GM11168 (cell line): ENCODE results near the gene EXOC2.

Source experiments
- in situ Hi-C: fragments of 300-500 bp; cut with MboI; formaldehyde crosslinking; loops from one replicate; pipeline ENCODE4 v1.12.0; 2022; ENCODE audit warnings: low sequenced_read_pairs; ENCODE audit not compliant: unreplicated experiment

The EXOC2 gene, protein sequence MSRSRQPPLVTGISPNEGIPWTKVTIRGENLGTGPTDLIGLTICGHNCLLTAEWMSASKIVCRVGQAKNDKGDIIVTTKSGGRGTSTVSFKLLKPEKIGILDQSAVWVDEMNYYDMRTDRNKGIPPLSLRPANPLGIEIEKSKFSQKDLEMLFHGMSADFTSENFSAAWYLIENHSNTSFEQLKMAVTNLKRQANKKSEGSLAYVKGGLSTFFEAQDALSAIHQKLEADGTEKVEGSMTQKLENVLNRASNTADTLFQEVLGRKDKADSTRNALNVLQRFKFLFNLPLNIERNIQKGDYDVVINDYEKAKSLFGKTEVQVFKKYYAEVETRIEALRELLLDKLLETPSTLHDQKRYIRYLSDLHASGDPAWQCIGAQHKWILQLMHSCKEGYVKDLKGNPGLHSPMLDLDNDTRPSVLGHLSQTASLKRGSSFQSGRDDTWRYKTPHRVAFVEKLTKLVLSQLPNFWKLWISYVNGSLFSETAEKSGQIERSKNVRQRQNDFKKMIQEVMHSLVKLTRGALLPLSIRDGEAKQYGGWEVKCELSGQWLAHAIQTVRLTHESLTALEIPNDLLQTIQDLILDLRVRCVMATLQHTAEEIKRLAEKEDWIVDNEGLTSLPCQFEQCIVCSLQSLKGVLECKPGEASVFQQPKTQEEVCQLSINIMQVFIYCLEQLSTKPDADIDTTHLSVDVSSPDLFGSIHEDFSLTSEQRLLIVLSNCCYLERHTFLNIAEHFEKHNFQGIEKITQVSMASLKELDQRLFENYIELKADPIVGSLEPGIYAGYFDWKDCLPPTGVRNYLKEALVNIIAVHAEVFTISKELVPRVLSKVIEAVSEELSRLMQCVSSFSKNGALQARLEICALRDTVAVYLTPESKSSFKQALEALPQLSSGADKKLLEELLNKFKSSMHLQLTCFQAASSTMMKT

DNA sequence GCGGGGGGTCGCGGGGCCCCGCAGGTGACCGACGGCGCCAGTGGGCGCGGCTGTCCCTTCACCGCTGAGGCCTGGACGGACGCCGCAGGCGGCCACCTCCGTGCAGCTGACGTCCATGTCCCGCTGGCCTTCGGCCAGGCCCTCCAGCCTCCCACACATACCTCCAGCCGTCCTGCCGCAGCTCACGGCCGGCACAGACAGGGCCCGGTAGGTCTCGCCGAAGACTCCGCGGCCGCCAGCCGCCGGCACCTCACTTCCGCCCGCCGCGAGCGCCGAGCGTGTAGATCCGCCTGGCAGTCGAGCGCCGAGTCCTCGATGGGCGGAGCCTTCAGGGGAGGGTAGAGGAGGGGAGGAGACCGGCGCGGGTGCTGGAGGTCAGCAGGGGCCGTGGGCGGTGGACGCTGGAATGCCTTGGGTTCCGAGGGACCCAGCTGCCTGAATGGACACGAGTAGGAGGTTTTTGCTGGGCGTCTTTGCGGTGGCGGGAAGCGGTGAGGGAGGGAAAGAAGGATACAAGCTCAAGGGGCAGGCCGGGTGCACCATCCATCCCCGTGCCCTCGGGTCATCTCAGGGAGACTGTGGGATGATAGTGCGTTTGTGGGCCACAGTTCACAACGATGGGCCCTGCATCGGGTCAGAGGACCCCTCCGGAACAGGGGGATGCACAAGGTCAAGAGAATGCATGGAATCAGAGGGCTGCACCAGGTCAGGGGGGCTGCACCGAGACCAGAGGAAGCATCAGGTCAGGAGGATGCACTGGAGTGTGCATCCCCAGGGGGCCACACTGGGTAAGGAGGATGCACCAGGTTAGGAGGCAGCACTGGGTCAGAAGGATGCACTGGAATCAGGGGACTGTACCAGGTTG is at the start of gene EXOC2:
EXOC2 (minus strand) TSS at position 282 of the 865 bp plus-strand sequence. CDS start 55,321 bp downstream, outside the sequence.
- in situ Hi-C loops: no loop called here

DNA sequence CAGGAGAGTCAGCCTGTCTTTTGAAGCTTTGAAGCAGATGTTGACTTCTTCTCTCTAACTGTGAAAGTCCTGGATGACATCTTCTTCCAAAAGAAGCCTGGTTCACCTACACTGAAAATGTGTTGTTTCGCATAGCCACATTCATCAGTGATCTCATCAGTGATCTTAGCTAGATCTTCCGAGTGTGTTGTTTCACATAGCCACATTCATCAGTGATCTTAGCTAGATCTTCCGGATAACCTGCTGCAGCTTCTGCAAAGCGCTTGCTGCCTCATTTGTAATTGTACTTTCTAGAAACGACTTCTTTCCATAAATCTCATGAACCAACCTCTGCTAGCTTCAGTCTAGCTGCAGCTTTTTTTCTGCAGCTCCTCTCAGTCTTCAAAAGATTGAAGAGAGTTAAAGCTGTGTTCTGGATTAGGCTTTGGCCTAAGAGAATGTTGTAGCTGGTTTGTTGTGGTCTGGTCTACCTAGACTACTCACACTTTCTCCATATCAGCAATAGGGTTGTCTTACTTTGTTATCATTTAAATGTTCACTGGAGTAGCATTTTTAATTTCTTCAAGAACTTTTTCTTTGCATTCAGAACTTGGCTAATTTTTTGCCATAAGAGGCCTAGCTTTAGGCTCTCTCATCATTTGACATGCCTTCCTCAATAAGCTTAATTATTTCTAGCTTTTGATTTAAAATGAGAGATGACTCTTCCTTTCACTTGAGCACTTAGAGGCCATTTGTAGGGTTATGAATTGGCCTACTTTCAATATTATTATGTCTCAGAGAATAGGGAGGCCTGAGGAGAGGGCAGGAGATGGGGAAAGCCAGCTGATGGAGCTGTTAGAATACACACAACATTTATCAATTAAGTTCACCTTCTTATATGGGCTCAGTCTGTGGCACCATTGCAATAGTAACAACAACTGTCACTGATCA is 48.7 kb upstream of the EXOC2 start:
- in situ Hi-C loops: no loop called here

DNA sequence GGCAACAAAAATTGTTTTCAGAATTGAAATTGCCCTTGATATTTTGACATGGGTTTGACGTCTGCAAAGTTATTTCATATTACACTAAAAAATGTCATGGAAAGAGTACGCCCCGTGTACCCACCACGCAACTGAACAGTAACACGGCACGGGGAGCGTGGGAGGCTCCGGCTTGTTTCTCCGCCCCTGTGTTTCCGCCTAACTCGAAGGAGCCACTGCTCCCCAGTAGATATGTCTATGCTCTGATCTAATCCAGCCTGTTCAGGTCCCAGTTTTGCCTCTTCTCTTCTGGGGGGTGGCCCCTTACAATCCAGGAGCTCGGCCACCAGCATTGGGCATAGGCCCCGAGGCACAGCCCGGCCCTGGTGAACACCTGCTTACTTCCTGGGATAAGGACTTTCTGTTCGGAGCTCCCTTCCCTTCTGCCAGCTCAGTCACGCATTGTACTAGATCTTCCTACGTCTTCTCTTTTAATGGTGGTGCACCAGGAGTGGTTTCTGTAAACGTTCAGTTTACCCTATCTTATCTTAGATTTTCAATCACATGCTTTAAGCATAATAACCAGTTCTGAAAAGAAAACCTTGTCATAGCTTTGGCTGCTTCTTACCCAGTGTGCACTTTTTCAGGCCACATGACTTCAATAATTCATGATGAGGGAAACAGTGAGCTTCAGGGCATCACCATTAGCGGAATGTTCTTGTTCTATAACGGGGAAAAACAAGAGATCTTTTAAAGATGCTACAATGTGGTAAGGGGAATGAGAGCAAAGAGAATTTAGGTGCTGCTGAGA is 43.9 kb upstream of the EXOC2 start:
- in situ Hi-C loops: no loop called here

DNA sequence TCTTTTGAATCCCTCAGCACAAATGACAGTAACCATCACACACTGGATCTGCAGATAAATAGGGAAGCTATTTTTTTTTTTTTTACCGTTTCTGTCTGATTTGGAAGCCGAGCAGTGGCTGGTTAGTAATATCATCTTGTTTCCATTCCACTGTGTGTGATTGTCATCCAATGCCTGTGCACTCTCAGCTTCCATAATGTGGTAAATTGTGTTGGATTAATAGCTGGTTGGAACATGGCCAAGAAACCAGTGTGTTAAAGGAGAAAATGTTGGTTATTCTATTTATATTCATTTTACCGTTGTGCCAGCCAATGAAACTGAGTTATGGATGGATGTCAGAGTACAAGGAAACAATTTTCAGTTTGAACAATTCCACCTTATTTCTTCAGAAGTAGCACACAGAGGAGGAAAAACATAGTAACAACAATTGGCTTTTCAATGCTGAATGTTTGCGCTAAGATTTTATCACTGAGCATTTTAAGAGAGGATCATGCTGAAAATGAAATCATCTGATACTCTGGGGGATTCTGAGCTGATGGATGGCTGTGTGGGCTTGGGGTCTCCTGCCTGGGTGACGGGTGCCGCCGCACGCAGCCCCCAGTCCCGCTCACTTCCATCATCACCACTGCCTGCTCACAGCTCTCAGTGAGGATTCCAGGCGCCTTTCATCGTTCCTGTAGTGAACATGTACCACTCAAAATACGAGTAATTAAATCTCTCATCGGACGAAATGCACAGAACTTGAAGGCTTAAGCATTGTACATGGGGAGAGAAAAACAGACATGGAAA is 40.7 kb upstream of the EXOC2 start:
- in situ Hi-C loops: no loop called here

DNA sequence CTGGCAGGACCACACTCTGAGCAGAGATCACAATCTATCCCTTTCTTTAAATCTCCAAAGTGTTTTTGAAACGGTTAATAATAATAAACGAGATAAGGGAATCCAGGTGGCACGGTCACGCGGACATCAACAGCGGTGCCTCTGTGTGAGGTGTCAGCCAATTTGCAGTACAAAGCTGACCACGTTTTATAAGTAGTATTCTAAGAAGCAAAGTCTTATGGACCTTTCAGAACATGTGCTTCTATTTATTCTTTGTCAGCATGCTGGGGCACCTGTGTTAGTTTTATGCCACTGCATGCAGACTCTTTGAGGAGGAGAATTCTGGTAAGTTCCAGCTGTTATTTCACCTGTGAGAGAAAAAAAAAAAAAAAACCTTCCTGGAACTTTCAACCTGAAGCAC is 39.0 kb upstream of the EXOC2 start:
- in situ Hi-C loops: no loop called here

DNA sequence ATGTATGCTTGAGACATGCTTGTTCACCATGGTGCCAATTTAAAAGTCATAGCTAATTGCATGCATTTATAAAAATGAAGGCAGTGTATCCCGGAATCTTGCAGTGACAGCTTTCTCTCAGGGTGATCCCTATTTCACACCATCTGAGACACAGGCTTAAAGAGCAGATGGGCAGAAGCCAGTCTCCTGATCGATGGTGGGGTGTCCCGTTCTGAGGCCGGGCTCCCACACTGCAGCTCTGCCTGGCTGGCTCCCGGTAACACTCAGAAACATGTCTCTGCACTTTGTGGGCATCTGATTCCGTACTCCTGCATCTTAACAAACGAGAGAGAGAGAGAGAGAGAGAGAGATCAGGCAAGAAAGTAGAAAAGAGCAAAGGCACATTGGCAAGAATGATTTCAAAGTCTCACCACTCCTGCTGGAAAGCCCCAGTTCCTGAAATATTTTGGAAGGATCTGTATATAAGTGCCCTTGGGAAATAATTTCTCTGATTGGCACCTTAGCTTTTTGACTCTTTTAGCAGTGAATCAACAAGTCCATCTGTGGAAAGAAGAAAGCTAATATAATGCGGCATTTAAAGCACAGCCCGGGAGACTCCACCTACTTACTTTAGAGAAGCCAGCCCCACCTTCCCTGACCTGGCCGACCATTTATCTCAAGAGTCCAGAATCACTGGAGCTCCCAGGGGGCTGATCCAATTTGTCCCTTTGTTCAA is 36.8 kb upstream of the EXOC2 start:
- in situ Hi-C loops: no loop called here

DNA sequence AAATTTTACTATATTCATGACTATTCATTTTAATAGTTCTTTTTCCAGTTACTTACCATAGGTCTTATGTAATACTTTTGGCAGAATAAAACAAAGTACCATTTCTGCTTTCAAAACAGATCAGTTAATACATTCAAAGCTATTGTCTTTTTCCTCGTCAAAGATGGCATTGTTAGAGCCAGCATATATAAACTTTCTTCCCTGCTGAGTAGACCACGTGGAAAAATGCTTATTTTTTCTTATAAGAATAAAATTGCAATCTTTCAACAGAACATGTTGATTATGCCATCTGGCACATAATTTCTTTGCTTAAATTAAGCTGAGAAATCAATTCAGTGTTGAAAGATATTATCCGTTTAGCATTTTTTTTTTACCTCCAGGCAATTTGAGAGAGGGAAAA is 34.9 kb upstream of the EXOC2 start:
- in situ Hi-C loops: no loop called here

DNA sequence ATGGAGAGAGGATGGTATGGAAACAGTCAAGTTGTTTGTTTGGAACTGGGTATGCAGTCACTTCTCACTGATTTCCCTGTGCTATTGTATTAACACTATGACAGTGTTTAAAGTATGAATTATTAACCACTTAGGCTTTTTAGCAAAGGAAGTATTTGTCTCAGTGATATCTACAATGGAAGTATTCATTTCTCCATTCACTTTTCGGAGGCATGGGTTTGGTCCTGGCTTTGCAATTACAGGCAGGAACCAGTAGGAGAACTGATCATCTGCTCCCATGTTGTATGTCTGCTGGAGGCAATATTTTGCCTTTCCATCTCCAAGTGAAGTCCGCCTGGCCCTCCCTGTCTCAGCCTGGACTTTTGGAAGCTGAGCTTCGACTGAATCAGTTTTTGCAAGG is 30.6 kb upstream of the EXOC2 start:
- in situ Hi-C loops: no loop called here

DNA sequence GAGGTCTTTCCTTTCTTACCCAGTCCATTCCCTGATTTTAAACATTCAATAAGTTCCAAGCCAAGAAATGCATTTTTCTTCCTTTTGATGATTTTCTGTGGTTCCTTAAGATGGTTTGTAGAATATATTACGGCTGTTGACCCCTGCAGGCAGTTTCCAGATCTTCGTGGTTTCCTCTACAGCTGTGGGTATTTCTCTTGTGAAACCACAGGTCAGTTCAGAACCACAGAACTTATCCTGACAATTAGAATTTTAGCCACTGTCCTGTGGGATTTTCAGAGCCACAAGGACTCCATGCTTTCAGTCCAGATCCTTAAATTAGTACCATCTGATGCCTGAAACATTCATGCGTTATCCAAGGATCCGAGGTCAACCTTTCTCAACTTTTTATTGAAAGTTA is 29.7 kb upstream of the EXOC2 start:
- in situ Hi-C loops: no loop called here

DNA sequence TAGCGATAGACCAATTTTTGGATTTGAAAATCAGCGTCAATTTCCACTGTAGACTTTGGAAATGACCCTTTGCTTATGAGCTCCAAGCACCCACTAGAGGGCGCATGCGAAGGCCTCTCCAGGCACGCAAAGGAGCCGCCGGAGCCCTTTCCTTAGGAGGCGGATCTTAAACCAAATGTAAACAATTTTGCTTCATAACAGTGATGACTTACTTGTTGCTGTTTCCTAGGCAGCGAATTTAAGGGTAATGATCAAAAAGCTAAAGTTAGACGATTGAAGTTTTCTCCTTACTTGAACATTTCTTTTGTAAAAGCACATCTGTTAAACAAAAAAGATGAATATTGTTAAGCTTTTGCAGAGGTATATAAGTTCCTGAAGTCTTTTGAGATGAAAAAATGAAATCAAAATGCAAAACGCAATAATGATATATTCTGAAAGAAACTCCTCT is 29.2 kb upstream of the EXOC2 start:
- in situ Hi-C loops: no loop called here

DNA sequence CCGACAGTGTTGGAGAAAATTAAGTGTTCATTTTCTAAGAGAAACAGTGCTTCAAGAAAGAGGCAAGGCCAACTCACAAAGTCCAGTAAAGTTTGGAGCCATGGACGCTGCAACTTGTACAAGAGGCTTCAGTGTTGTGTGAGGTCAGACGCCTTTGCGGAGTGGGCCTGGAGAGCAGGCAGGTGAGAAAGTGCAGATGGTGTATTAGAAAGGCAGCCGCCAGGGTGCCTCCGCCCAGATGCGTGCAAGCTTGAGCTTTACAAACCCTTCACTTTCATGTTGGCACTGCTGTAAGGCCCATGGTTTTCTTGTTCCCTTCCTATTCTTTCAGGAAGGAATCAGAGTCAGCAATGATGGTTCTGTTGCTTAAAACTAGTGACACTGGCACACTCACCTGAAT is 25.4 kb upstream of the EXOC2 start:
- in situ Hi-C loops: no loop called here

DNA sequence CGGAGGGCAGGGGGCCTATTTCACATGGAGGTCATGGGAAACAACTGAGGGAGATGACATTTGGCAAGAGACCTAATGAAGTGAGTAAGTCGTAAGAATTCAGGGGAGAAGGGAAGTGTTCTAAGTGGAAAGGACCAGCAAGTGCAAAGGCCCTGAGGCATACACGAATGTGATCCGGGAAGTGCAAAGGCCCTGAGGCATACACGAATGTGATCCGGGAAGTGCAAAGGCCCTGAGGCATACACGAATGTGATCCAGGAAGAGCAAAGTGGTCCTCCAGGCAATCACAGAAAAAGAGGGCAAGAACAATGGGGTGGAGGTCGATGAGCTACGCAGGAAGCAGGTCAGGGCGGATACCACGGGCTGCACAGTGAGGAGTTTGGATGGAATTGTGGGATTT is 24.2 kb upstream of the EXOC2 start:
- in situ Hi-C loops: no loop called here

DNA sequence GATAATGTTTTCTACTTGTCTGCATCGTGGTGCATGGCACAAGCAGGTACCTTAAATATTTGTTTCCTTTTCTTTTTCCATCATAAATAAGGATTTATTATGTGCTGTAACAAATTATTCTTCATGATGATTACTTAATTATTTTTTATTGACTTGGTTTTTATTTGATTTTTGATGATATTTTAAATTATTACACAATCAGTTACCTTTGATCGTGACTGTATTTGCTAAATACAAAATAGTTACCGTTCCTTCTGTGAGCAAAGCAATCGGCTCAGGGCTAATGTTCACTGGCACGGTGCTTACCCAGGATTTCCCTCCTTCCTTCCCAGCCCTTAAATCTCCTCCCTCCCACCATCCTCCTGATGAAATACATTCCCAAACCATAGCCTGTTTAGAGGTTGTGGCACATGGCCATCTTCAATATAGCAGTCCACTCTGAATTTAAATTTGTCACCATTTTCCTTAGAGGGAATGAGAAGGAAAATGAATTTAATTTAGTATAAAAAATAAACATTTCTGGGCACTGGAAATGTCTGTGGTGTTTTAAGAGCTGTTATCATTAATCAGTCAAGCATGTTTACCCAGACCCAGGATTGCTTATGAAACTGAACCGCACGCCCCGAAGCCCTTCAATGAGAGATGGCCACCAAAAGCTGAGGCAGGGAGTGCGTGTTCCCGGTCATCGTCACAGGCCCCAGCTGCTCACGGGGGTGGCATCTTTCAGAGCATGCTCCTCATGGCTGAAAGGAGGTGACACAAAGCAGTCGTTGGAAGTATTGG is 23.0 kb upstream of the EXOC2 start:
- in situ Hi-C loops: no loop called here

DNA sequence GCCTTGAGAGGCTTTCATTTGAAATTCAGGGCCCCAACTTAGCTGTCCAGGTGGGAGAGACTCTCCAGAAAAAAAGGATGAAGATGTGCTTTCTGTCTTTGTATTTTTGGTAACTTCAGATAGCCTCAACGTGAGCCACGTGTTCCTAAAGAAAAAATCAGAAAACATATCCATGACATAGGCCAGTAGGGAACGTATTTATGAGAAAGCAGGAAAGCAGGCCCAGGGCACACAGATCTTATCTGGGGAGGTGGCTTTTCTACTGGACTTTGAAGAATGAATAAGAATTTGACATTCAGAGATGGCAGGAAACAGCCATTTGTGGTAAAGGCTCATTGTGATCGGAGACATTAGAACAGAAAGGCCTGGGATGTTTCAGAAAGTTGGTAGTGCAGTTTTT is 21.2 kb upstream of the EXOC2 start:
- in situ Hi-C loops: no loop called here

DNA sequence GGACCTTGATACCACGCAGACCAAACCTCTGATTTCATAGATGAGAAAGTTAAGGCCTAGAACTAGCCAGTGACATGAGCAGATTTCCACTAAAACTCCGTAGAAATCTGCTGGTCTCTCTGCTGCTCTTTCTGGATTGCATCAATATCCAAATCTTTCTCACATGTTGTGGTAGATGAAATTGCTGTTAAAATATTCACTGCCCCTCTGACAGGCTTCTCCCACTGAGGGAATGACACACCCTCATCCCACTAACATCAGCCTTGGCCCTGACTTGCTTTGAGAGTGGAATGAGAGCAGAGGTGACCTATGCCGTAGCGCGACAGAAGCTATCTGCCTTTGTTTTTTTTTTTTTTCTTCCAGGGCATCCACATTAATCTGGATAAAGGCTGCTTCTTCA is 20.4 kb upstream of the EXOC2 start:
- in situ Hi-C loops: no loop called here

DNA sequence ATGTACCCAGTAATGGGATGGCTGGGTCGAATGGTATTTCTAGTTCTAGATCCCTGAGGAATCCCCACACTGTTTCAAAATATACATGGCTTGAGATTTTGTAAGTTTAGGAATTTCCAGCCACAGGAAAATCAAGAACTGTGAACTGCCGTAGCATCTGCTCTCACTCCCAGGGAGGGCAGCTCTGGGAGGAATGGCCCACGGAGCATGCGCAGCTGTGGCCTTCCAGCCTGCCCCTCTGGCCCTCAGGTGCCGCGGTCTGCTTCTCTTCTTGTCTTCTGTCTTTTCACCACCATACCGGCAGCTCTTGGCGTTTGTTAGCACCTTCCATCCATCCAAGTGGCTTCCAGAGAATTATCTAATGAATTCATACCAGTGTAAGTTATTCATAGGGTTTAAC is 19.9 kb upstream of the EXOC2 start:
- in situ Hi-C loops: no loop called here
